WI38 (cell line): ENCODE results near the gene TMEM120A.
"Not testable (repeated sequence)": the region's sequence is repeated elsewhere in the genome, so short reads cannot be mapped to it uniquely, and the experiment has no call there.

Experiments used
- H3K4me3 ChIP-seq: 2 replicates; pipeline ENCODE4 v1.5.1; 2011; ENCODE audit warnings: low read depth, mild to moderate bottlenecking, control low read depth, low read length
- CTCF ChIP-seq: IDR thresholded peaks from 2 replicates; pipeline ENCODE4 v1.5.1; 2012; ENCODE audit warnings: low read depth, mild to moderate bottlenecking, control low read depth, low read length

TMEM120A gene

GRCh38 chr7:76020031-76020714, 25.8 kb upstream of the TMEM120A start:
- TF ChIP-seq CTCF: peak; percentile 75
- H3K4me3 ChIP-seq: no peak overlapping the region

DNA sequence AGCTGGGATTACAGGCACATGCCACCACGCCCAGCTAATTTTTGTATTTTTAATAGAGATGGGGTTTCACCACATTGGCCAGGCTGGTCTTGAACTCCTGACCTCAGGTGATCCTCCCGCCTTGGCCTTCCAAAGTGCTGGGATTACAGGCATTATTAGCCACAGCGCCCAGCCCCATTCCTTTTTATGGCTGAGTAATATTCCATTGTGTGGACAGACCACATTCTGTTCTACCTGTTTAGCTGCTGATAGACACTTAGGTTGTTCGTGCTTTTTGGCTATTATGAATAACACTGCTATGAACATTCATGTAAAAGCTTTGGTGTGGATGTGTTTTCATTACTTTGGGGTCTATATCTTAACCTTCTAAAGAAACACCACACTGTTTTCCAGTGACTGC, 24.1 kb upstream of the TMEM120A start:
- H3K4me3 ChIP-seq: not testable (repeated sequence)

DNA sequence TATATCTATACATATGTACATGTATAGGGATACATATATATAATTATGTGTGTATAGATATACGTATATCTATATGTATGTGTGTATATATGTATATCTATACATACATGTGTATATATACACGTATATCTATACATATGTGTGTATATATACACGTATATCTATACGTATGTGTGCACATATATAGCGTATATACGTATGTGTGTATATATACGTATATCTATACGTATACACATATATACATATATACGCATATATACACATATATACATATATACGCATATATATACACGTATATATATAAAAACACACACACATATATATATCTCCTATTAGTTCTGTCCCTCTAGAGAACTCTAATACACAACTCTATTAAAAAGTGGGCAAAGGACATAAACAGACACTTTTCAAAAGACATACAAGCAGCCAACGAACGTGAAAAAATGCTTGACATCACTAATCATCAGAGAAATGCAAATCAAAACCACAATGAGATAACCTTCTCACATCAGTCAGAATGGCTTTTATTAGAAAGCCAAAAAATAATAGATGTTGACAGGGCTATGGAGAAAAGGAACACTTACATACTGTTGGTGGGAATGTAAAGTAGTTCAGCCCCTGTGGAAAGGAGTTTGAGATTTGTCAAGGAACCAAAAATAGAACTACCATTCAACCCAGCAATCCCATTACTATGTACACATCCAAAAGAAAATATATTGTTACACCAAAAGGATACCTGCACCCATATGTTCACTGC, 22.0 kb upstream of the TMEM120A start:
- TF ChIP-seq CTCF: no peak

GRCh38 chr7:76011442-76011861, 17.1 kb upstream of the TMEM120A start:
- TF ChIP-seq CTCF: no peak

More for the DNA sequence above, 22.0 kb upstream of the TMEM120A start:
- no peak overlapping the region for H3K4me3 ChIP-seq

GRCh38 chr7:76009672-76010600, 15.5 kb upstream of the TMEM120A start:
- H3K4me3 ChIP-seq: no peak overlapping the region
- no peak for TF ChIP-seq CTCF

More at GRCh38 chr7:76011442-76011861, 17.1 kb upstream of the TMEM120A start:
- peak overlapping the region; percentile 21; the same call in 1 of the 2 replicates for H3K4me3 ChIP-seq

GRCh38 chr7:76008156-76008687, 13.8 kb upstream of the TMEM120A start:
- H3K4me3 ChIP-seq: no peak overlapping the region
- TF ChIP-seq CTCF: no peak

DNA sequence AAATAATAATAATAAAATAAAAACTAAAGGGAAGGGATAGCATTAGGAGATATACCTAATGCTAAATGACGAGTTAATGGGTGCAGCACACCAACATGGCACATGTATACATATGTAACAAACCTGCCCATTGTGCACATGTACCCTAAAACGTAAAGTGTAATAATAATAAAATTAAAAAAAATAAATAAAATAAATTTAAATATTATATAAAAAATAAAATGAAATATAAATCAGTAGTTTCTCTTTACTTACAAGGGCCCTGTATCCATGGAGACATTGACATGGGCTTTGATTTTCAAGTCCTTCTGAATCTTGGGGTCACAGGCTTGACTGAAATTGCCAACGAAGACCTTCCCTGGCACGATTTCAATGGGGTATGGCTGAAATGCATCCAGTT, 10.6 kb upstream of the TMEM120A start:
- H3K4me3 ChIP-seq: not testable (repeated sequence)
